Measurements from ENCODE around the gene SULT1A3. TPM values are rescaled to one million over a fixed set of nuclear protein-coding genes. Genes with fewer than 3 reads are reported as not detected.
"Not testable (repeated sequence)": the region's sequence is repeated elsewhere in the genome, so short reads cannot be mapped to it uniquely, and the experiment has no call there.

Gene SULT1A3
- total and polyA plus RNA-seq, 7 experiments from 2014 or later = 0.51 to 34.8 (median 26.1) TPM

GRCh38 chr16:30191158-30191557, 7.9 kb upstream of the SULT1A3 start:
- CTCF ChIA-PET; POLR2A ChIA-PET; ATAC-seq; H3K4me3 Mint-ChIP-seq; H3K4me3 ChIP-seq (ENCODE audit: low read length); H3K27me3 ChIP-seq (ENCODE audit: control insufficient read depth in 2 of 2, insufficient read depth in 2 of 2, low read length in 2 of 2); H3K27ac Mint-ChIP-seq; H3K9me3 Mint-ChIP-seq; H3K27me3 Mint-ChIP-seq; DNase-seq; H3K27ac ChIP-seq (ENCODE audit: low read depth, low read length); intact Hi-C loops (cut with micrococcal nuclease); H3K9me3 ChIP-seq (ENCODE audit: control insufficient read depth in 2 of 3, low read length in 3 of 3): not testable (repeated sequence)
- Mint-ChIP-seq H3K36me3 (peaks cover 4 to 16% (median 9%) of the 10 kb centered on the region in 5 donors), H3K4me1 (peaks cover 7 to 18% (median 9%) of the 10 kb centered on the region in 7 donors)
- H3K4me1 ChIP-seq (ENCODE audit: control insufficient read depth in 2 of 2, insufficient read depth in 2 of 2, low read length in 2 of 2) = peaks cover 20 to 21% of the 10 kb centered on the region in 2 donors
- H3K36me3 ChIP-seq (ENCODE audit: control insufficient read depth in 2 of 3, insufficient read depth in 3 of 3, low read length in 3 of 3) = peaks cover 9 to 19% (median 17%) of the 10 kb centered on the region in 3 experiments

- H3K4me1 ChIP-seq (ENCODE audit: control insufficient read depth in 2 of 2, insufficient read depth in 2 of 2, low read length in 2 of 2); H3K36me3 ChIP-seq (ENCODE audit: control insufficient read depth in 2 of 3, insufficient read depth in 3 of 3, low read length in 3 of 3); CTCF ChIA-PET; H3K9me3 Mint-ChIP-seq; H3K4me1 Mint-ChIP-seq; H3K9me3 ChIP-seq (ENCODE audit: control insufficient read depth in 2 of 3, low read length in 3 of 3); H3K27me3 ChIP-seq (ENCODE audit: control insufficient read depth in 2 of 2, insufficient read depth in 2 of 2, low read length in 2 of 2); POLR2A ChIA-PET; intact Hi-C loops (cut with micrococcal nuclease); H3K36me3 Mint-ChIP-seq; H3K27ac Mint-ChIP-seq; H3K27ac ChIP-seq (ENCODE audit: low read depth, low read length); DNase-seq; H3K27me3 Mint-ChIP-seq; H3K4me3 Mint-ChIP-seq; H3K4me3 ChIP-seq (ENCODE audit: low read length): not testable (repeated sequence)
- ATAC-seq = peak; percentile 33
Observed at GRCh38 chr16:30193098-30193497, 6.0 kb upstream of the SULT1A3 start.

- DNase-seq; intact Hi-C loops (cut with micrococcal nuclease); H3K27me3 Mint-ChIP-seq; H3K36me3 ChIP-seq (ENCODE audit: control insufficient read depth in 2 of 3, insufficient read depth in 3 of 3, low read length in 3 of 3); H3K4me3 ChIP-seq (ENCODE audit: low read length); H3K9me3 ChIP-seq (ENCODE audit: control insufficient read depth in 2 of 3, low read length in 3 of 3); H3K4me1 Mint-ChIP-seq; H3K4me1 ChIP-seq (ENCODE audit: control insufficient read depth in 2 of 2, insufficient read depth in 2 of 2, low read length in 2 of 2); H3K27ac Mint-ChIP-seq; POLR2A ChIA-PET; CTCF ChIA-PET; H3K36me3 Mint-ChIP-seq; H3K4me3 Mint-ChIP-seq; H3K9me3 Mint-ChIP-seq; H3K27me3 ChIP-seq (ENCODE audit: control insufficient read depth in 2 of 2, insufficient read depth in 2 of 2, low read length in 2 of 2): not testable (repeated sequence)
- peak; percentile 94 for ATAC-seq
- H3K27ac ChIP-seq (ENCODE audit: low read depth, low read length) = peak within 1 kb of the TSS; percentile 29
Observed at GRCh38 chr16:30193615-30194014, 5.4 kb upstream of the SULT1A3 start, which contains the start of the genes BOLA2B and SLX1A. BOLA2B (minus strand) TSS chr16:30193666; CDS start chr16:30193595, 71 bp downstream. SLX1A (plus strand) TSS chr16:30193875; CDS start chr16:30194085, 210 bp downstream.

- POLR2A ChIA-PET; H3K36me3 Mint-ChIP-seq; H3K4me1 ChIP-seq (ENCODE audit: control insufficient read depth in 2 of 2, insufficient read depth in 2 of 2, low read length in 2 of 2); H3K27ac Mint-ChIP-seq; H3K9me3 Mint-ChIP-seq; H3K4me3 Mint-ChIP-seq; CTCF ChIA-PET; H3K36me3 ChIP-seq (ENCODE audit: control insufficient read depth in 2 of 3, insufficient read depth in 3 of 3, low read length in 3 of 3); H3K4me1 Mint-ChIP-seq; H3K27me3 Mint-ChIP-seq; H3K4me3 ChIP-seq (ENCODE audit: low read length); H3K9me3 ChIP-seq (ENCODE audit: control insufficient read depth in 2 of 3, low read length in 3 of 3); intact Hi-C loops (cut with micrococcal nuclease); H3K27me3 ChIP-seq (ENCODE audit: control insufficient read depth in 2 of 2, insufficient read depth in 2 of 2, low read length in 2 of 2): not testable (repeated sequence)
- peak in 2 of 9 donors; percentile 13 to 18 for DNase-seq
- peak overlapping the region; percentile 29 for H3K27ac ChIP-seq (ENCODE audit: low read depth, low read length)
- peak; percentile 83 for ATAC-seq
Observed at GRCh38 chr16:30194172-30194925, 4.7 kb upstream of the SULT1A3 start.

GRCh38 chr16:30197001-30197400, 2.1 kb upstream of the SULT1A3 start:
- H3K36me3 Mint-ChIP-seq; H3K9me3 ChIP-seq (ENCODE audit: control insufficient read depth in 2 of 3, low read length in 3 of 3); H3K4me3 Mint-ChIP-seq; H3K36me3 ChIP-seq (ENCODE audit: control insufficient read depth in 2 of 3, insufficient read depth in 3 of 3, low read length in 3 of 3); CTCF ChIA-PET; ATAC-seq; H3K9me3 Mint-ChIP-seq; intact Hi-C loops (cut with micrococcal nuclease); H3K27ac ChIP-seq (ENCODE audit: low read depth, low read length); POLR2A ChIA-PET; H3K4me3 ChIP-seq (ENCODE audit: low read length); H3K4me1 Mint-ChIP-seq; H3K27me3 Mint-ChIP-seq; H3K27me3 ChIP-seq (ENCODE audit: control insufficient read depth in 2 of 2, insufficient read depth in 2 of 2, low read length in 2 of 2); H3K27ac Mint-ChIP-seq; H3K4me1 ChIP-seq (ENCODE audit: control insufficient read depth in 2 of 2, insufficient read depth in 2 of 2, low read length in 2 of 2): not testable (repeated sequence)
- DNase-seq = peak in 1 of 9 donors; percentile 15

- H3K4me1 ChIP-seq (ENCODE audit: control insufficient read depth in 2 of 2, insufficient read depth in 2 of 2, low read length in 2 of 2); POLR2A ChIA-PET; H3K4me3 ChIP-seq (ENCODE audit: low read length); CTCF ChIA-PET; H3K4me1 Mint-ChIP-seq; H3K9me3 ChIP-seq (ENCODE audit: control insufficient read depth in 2 of 3, low read length in 3 of 3); H3K36me3 ChIP-seq (ENCODE audit: control insufficient read depth in 2 of 3, insufficient read depth in 3 of 3, low read length in 3 of 3); H3K9me3 Mint-ChIP-seq; ATAC-seq; H3K27me3 Mint-ChIP-seq; DNase-seq; H3K4me3 Mint-ChIP-seq; H3K27ac ChIP-seq (ENCODE audit: low read depth, low read length); intact Hi-C loops (cut with micrococcal nuclease); H3K36me3 Mint-ChIP-seq; H3K27ac Mint-ChIP-seq; H3K27me3 ChIP-seq (ENCODE audit: control insufficient read depth in 2 of 2, insufficient read depth in 2 of 2, low read length in 2 of 2): not testable (repeated sequence)
Observed at GRCh38 chr16:30199608-30200343, 721 bp downstream of the SULT1A3 start.

All from naive thymus-derived CD4-positive, alpha-beta T cell (primary cell).